ENCODE results near the gene MAPK7. TPM values are rescaled to one million over a fixed set of nuclear protein-coding genes. Genes with fewer than 3 reads are reported as not detected.

Gene MAPK7
- total and polyA plus RNA-seq, 2 of the 8 experiments (the other 6 are each of a cell fraction or from before 2014, with no cell fraction given), result 15.2 to 28.1 TPM

- Histone ChIP-seq H3K56ac (replicated peaks; ENCODE audit: insufficient read length, low read depth, low read length) (no peak overlapping the region), H3K4me2 (ENCODE audit: insufficient read depth in 1 of 2, low read depth in 2 of 2, low read length in 2 of 2) (no peak overlapping the region), H4K5ac (ENCODE audit: insufficient read length, low read depth, low read length) (no peak overlapping the region), H3K27me3 (replicated peaks in 1 of 4; ENCODE audit: control insufficient read depth in 3 of 4, extremely low read depth in 1 of 4, insufficient read depth in 3 of 4, low read length in 3 of 4) (no peaks in the 10 kb centered on the region), H3K18ac (ENCODE audit: extremely low read depth, low read length) (no peak overlapping the region), H3K9me3 (ENCODE audit: insufficient read depth in 2 of 2, low read depth in 1 of 2, low read length in 1 of 2) (no peaks in the 10 kb centered on the region), H3K27ac (ENCODE audit: low read depth, low read length) (no peak overlapping the region), H2BK12ac (ENCODE audit: low read depth, low read length) (no peak overlapping the region), H3K23ac (ENCODE audit: insufficient read length) (no peak overlapping the region), H2AFZ (ENCODE audit: low read length) (no peak overlapping the region), H2BK120ac (replicated peaks; ENCODE audit: low read depth, low read length) (no peak overlapping the region), H3K4me3 (ENCODE audit: extremely low read depth in 1 of 4, insufficient read depth in 2 of 4, low read depth in 3 of 4, low read length in 4 of 4) (no peak overlapping the region), H2BK20ac (ENCODE audit: low read length) (no peak overlapping the region), H3K4ac (replicated peaks; ENCODE audit: insufficient read length, low read depth, low read length) (no peak overlapping the region), H3K79me1 (ENCODE audit: low read depth, low read length) (peaks cover 8% of the 10 kb centered on the region), H2BK5ac (ENCODE audit: low read depth, low read length) (no peak overlapping the region), H3K4me1 (replicated peaks in 1 of 4; ENCODE audit: control insufficient read depth in 3 of 4, insufficient read depth in 4 of 4, low read length in 3 of 4) (peaks cover 3 to 12% (median 5%) of the 10 kb centered on the region in 4 experiments), H2BK15ac (ENCODE audit: low read length) (no peak overlapping the region), H3K36me3 (ENCODE audit: control insufficient read depth in 2 of 4, insufficient read depth in 4 of 4, low read length in 3 of 4) (peaks cover 6 to 15% (median 6%) of the 10 kb centered on the region in 4 experiments), H2AK5ac (ENCODE audit: low read depth, low read length) (no peak overlapping the region), H4K20me1 (replicated peaks in 1 of 2; ENCODE audit: control insufficient read depth in 1 of 2, insufficient read depth in 2 of 2, low read length in 2 of 2) (peaks cover 0 to 11% of the 10 kb centered on the region in 2 experiments), H3K23me2 (ENCODE audit: low read depth, low read length) (peaks cover 8% of the 10 kb centered on the region; the same call in 1 of the 2 replicates), H3K9ac (replicated peaks in 1 of 4; ENCODE audit: extremely low read depth in 1 of 4, low read depth in 3 of 4, low read length in 3 of 4) (no peak overlapping the region), H3K79me2 (ENCODE audit: control insufficient read depth in 1 of 2, insufficient read depth in 2 of 2, low read length in 2 of 2) (peaks cover 0 to 23% of the 10 kb centered on the region in 2 experiments; a peak in 2 of 4 replicates), H3K14ac (ENCODE audit: insufficient read length) (no peak overlapping the region), H4K8ac (ENCODE audit: extremely low read depth, insufficient read depth, low read length) (no peak overlapping the region), H4K91ac (replicated peaks; ENCODE audit: insufficient read length, low read length) (no peak overlapping the region)
- ChIA-PET CTCF (ENCODE audit: partially characterized antibody) (interaction anchor here (1.2 kb wide), 1 partner anchor 13 kb away, joined by 4 read pairs; the partner anchor contains the start of gene B9D1), POLR2A (ENCODE audit: partially characterized antibody) (interaction anchor here (0.9 kb wide), 1 partner anchor 10 kb away, joined by 3 read pairs; no protein-coding TSS in a partner anchor)
- WGBS, 2 experiments (ENCODE audit: extremely low coverage in 1 of 2, insufficient coverage in 1 of 2, insufficient read length in 1 of 2, insufficient replicate concordance in 2 of 2, low coverage in 1 of 2, low lambda C conversion rate in 2 of 2, missing lambda C conversion rate in 1 of 2), result 91% methylated on average over 1 of the region's 1 CpG; no CpG with 5 or more reads in 1 of the 2 experiments
- DNase-seq (ENCODE audit: low read depth in 1 of 2, low spot score in 2 of 2) (no peak), FAIRE-seq (no peak)
- no peak for TF ChIP-seq TAF1 (IDR thresholded peaks at IDR 0.05; ENCODE audit: low read depth, low read length)
- TF ChIP-seq CBX5 (IDR thresholded peaks at IDR 0.05; ENCODE audit: low read depth, low read length), result no peak
- TF ChIP-seq POU5F1 (IDR thresholded peaks at IDR 0.05; ENCODE audit: low read depth, low read length), result no peak
- no peak for TF ChIP-seq ZNF274 (IDR thresholded peaks at IDR 0.05; ENCODE audit: borderline replicate concordance, extremely low read depth, low read length)
- no peak for TF ChIP-seq HDAC2 (IDR thresholded peaks at IDR 0.05; ENCODE audit: borderline replicate concordance in 1 of 2, low read depth in 2 of 2, low read length in 2 of 2)
- no peak for TF ChIP-seq SIRT6 (IDR thresholded peaks at IDR 0.05; ENCODE audit: low read length)
- no peak for TF ChIP-seq SIN3A (conservative IDR thresholded peaks at IDR 0.05 in 1 of 2, IDR thresholded peaks at IDR 0.05 in 1 of 2; ENCODE audit: low read depth in 1 of 2, low read length in 2 of 2)
- no peak for TF ChIP-seq ASH2L (IDR thresholded peaks at IDR 0.05; ENCODE audit: low read length)
- no peak for TF ChIP-seq CHD2 (IDR thresholded peaks at IDR 0.05; ENCODE audit: low read length)
- no peak for TF ChIP-seq SRF (IDR thresholded peaks at IDR 0.05; ENCODE audit: low read depth, low read length)
- no peak for TF ChIP-seq SP4 (IDR thresholded peaks at IDR 0.05; ENCODE audit: low read length)
- no peak for TF ChIP-seq MAX (IDR thresholded peaks at IDR 0.05)
- TF ChIP-seq CREB1 (IDR thresholded peaks at IDR 0.05), result no peak
- TF ChIP-seq KDM5A (IDR thresholded peaks at IDR 0.05; ENCODE audit: low read length), result no peak
Observed at GRCh38 chr17:19375732-19376131, 2.6 kb upstream of the MAPK7 start.

Data from H1 (cell line).